HepG2 (cell line): ENCODE measurements around the gene METTL5. TPM values are rescaled to one million over a fixed set of nuclear protein-coding genes. Genes with fewer than 3 reads are reported as not detected.

ENCODE experiments used
- GABPA ChIP-seq, 2 experiments: IDR thresholded peaks; 2 replicates each; pipeline ENCODE4 v1.6.1; 2011 to 2016; ENCODE audit warnings: low read depth in 2 of 2, low read length in 1 of 2, missing biosample characterization in 1 of 2, missing genetic modification characterization in 1 of 2
- PRMT3 ChIP-seq: sonication (generic); formaldehyde crosslinking; IDR thresholded peaks from 2 replicates; pipeline ENCODE4 v1.8.1; 2022; ENCODE audit warnings: low read depth, mild to moderate bottlenecking, moderate library complexity, missing genetic modification reagents, borderline replicate concordance
- RXRA ChIP-seq: sonication (generic); formaldehyde crosslinking; IDR thresholded peaks from 2 replicates; pipeline ENCODE4 v1.5.1; 2020; ENCODE audit warnings: missing genetic modification reagents
- SAFB2 ChIP-seq: sonication (generic); formaldehyde crosslinking; IDR thresholded peaks from 2 replicates; pipeline ENCODE4 v1.5.1; 2020; ENCODE audit warnings: missing genetic modification reagents, low read depth, mild to moderate bottlenecking, borderline replicate concordance
- ZNF256 ChIP-seq: sonication (generic); formaldehyde crosslinking; conservative IDR thresholded peaks from 2 replicates; pipeline ENCODE4 v1.4.0; 2020; ENCODE audit warnings: missing genetic modification reagents
- ZNF570 ChIP-seq: sonication (generic); formaldehyde crosslinking; IDR thresholded peaks from 2 replicates; pipeline ENCODE4 v1.4.0; 2020; ENCODE audit warnings: mild to moderate bottlenecking, missing genetic modification reagents, borderline replicate concordance
- ZNF652 ChIP-seq: IDR thresholded peaks from 2 replicates; pipeline ENCODE4 v1.6.1; 2016; ENCODE audit warnings: low read depth, borderline replicate concordance
- ZNF720 ChIP-seq: sonication (generic); formaldehyde crosslinking; IDR thresholded peaks from 2 replicates; pipeline ENCODE4 v1.4.0; 2020; ENCODE audit warnings: missing genetic modification reagents
- ZNF776 ChIP-seq: sonication (generic); formaldehyde crosslinking; IDR thresholded peaks from 2 replicates; pipeline ENCODE4 v1.4.0; 2020; ENCODE audit warnings: mild to moderate bottlenecking, missing genetic modification reagents
- polyA plus RNA-seq, 8 experiments: library from polyadenylated mRNA; depleted of rRNA in 3 of 8; stranded (reverse) in 7 of 8; unstranded in 1 of 8; fragments of >200 nt; fragmentation: Illumina TruSeq in 4 of 8; extraction: Trizol in 4 of 8; gene quantifications; 2 replicates each; pipeline versions ENCODE4 v1.2.1 to v1.2.3, GENCODE V29; 2011 to 2016; ENCODE audit warnings: low read depth in 4 of 8, missing spikeins in 1 of 8, mixed read lengths in 1 of 8; ENCODE audit not compliant: insufficient read depth in 1 of 8
- total RNA-seq, 5 experiments: library from RNA; depleted of rRNA; stranded (reverse); fragments of >200 nt; fragmentation: Illumina TruSeq; extraction: Trizol; gene quantifications; 2 replicates each; pipeline ENCODE4 v1.2.3, GENCODE V29; 2016; ENCODE audit warnings: low read depth in 1 of 5
- TF ChIP-seq, protein P1 (sequence below): sonication (generic); formaldehyde crosslinking; IDR thresholded peaks from 2 replicates; pipeline ENCODE4 v1.8.0; 2022; ENCODE audit warnings: low read depth, missing genetic modification reagents
- TF ChIP-seq, protein P2 (sequence below): sonication (generic); formaldehyde crosslinking; IDR thresholded peaks from 2 replicates; pipeline ENCODE4 v1.8.0; 2023; ENCODE audit warnings: mild to moderate bottlenecking, missing genetic modification reagents
- TF ChIP-seq, protein P3 (sequence below): sonication (generic); formaldehyde crosslinking; IDR thresholded peaks from 2 replicates; pipeline ENCODE4 v1.4.0; 2020; ENCODE audit warnings: missing genetic modification reagents
- TF ChIP-seq, protein P4 (sequence below): sonication (generic); formaldehyde crosslinking; IDR thresholded peaks from 2 replicates; pipeline ENCODE4 v1.8.0; 2022; ENCODE audit warnings: missing genetic modification reagents, mild to moderate bottlenecking, borderline replicate concordance
- TF ChIP-seq, protein P5 (sequence below): sonication (generic); formaldehyde crosslinking; IDR thresholded peaks from 2 replicates; pipeline ENCODE4 v1.4.0; 2020; ENCODE audit warnings: mild to moderate bottlenecking, missing genetic modification reagents

The METTL5 gene
- total and polyA plus RNA-seq, 2 of the 13 experiments (the other 11 are each of a cell fraction or from before 2014, with no cell fraction given) = 50.7 to 95.1 TPM

DNA sequence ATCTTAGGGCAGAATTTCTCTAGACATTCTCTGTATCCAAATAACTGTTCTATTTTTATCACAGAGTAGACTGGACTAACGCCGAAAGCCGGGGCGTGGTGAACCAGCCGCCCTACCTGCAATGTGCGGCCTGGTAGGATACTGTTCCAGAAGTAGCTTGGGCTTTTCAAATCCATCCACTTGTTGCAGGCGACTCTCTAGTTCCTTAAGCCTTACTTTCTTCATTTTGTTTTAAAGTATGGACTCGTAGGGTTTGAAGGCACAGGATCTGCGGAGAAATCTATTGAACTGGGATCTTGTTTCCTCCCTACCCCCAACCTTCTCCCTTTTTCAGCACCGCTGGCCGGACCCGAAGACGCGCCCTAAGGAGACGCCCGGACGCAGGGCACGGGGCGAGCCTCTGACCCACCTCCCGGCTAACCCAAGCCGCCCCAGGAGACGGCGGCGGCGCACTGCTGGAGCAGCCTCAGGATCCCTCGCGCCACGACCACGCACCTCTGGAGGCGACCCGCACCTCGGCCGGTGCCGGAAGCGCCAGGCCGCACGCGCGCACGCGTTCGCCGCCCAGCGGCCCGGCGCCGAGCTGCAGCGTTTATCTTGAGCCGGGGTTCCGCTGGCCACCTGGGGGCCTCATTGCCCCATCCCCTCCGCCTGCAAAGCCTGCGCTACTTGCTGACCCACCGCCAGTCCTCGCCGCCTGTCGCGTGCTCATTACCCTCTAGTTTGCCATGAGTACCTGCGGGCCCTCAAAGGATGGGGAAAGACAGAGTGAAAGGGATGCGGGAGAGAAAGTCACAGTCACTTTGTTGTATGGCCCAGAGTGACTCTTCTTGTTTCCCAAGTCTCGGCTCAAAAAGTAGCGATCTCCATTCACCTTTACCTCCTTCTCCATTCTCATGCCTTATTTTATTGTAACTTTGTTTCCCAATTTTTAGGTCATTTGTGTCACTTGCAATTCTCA lies at the start of gene METTL5 (continued):
- TF ChIP-seq, protein P1, sequence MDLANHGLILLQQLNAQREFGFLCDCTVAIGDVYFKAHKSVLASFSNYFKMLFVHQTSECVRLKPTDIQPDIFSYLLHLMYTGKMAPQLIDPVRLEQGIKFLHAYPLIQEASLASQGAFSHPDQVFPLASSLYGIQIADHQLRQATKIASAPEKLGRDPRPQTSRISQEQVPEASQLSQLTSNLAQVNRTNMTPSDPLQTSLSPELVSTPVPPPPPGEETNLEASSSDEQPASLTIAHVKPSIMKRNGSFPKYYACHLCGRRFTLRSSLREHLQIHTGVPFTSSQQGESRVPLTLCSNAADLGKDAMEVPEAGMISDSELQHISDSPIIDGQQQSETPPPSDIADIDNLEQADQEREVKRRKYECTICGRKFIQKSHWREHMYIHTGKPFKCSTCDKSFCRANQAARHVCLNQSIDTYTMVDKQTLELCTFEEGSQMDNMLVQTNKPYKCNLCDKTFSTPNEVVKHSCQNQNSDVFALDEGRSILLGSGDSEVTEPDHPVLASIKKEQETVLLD (CRISPR knock-in tag) = no peak
- TF ChIP-seq ZNF776 (CRISPR knock-in tag) (peak; percentile 80; the same call in 1 of the 2 replicates), ZNF652 (0 out of 2 replicates have a peak, but pooled peaks have one; percentile 13), ZNF570 (CRISPR knock-in tag) (peak; percentile 94; the same call in 1 of the 2 replicates), GABPA (IDR thresholded peaks at IDR 0.05; ENCODE audit: low read depth, low read length) (peak; percentile 67), GABPA (CRISPR knock-in tag; IDR thresholded peaks at IDR 0.05; ENCODE audit: low read depth) (peak; percentile 65), RXRA (CRISPR knock-in tag) (peak; percentile 63), SAFB2 (CRISPR knock-in tag) (peak; percentile 98), ZNF256 (CRISPR knock-in tag) (0 out of 2 replicates have a peak, but pooled peaks have one; percentile 26), PRMT3 (CRISPR knock-in tag) (peak; percentile 97), ZNF720 (CRISPR knock-in tag) (no peak)
- TF ChIP-seq, protein P2, sequence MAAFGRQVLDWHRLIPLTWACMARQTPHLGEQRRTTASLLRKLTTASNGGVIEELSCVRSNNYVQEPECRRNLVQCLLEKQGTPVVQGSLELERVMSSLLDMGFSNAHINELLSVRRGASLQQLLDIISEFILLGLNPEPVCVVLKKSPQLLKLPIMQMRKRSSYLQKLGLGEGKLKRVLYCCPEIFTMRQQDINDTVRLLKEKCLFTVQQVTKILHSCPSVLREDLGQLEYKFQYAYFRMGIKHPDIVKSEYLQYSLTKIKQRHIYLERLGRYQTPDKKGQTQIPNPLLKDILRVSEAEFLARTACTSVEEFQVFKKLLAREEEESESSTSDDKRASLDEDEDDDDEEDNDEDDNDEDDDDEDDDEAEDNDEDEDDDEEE (CRISPR knock-in tag) = 0 out of 2 replicates have a peak, but pooled peaks have one; percentile 11
- TF ChIP-seq, protein P3, sequence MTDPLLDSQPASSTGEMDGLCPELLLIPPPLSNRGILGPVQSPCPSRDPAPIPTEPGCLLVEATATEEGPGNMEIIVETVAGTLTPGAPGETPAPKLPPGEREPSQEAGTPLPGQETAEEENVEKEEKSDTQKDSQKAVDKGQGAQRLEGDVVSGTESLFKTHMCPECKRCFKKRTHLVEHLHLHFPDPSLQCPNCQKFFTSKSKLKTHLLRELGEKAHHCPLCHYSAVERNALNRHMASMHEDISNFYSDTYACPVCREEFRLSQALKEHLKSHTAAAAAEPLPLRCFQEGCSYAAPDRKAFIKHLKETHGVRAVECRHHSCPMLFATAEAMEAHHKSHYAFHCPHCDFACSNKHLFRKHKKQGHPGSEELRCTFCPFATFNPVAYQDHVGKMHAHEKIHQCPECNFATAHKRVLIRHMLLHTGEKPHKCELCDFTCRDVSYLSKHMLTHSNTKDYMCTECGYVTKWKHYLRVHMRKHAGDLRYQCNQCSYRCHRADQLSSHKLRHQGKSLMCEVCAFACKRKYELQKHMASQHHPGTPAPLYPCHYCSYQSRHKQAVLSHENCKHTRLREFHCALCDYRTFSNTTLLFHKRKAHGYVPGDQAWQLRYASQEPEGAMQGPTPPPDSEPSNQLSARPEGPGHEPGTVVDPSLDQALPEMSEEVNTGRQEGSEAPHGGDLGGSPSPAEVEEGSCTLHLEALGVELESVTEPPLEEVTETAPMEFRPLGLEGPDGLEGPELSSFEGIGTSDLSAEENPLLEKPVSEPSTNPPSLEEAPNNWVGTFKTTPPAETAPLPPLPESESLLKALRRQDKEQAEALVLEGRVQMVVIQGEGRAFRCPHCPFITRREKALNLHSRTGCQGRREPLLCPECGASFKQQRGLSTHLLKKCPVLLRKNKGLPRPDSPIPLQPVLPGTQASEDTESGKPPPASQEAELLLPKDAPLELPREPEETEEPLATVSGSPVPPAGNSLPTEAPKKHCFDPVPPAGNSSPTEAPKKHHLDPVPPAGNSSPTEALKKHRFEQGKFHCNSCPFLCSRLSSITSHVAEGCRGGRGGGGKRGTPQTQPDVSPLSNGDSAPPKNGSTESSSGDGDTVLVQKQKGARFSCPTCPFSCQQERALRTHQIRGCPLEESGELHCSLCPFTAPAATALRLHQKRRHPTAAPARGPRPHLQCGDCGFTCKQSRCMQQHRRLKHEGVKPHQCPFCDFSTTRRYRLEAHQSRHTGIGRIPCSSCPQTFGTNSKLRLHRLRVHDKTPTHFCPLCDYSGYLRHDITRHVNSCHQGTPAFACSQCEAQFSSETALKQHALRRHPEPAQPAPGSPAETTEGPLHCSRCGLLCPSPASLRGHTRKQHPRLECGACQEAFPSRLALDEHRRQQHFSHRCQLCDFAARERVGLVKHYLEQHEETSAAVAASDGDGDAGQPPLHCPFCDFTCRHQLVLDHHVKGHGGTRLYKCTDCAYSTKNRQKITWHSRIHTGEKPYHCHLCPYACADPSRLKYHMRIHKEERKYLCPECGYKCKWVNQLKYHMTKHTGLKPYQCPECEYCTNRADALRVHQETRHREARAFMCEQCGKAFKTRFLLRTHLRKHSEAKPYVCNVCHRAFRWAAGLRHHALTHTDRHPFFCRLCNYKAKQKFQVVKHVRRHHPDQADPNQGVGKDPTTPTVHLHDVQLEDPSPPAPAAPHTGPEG (CRISPR knock-in tag) = peak; percentile 82; the same call in 1 of the 2 replicates
- TF ChIP-seq, protein P4, sequence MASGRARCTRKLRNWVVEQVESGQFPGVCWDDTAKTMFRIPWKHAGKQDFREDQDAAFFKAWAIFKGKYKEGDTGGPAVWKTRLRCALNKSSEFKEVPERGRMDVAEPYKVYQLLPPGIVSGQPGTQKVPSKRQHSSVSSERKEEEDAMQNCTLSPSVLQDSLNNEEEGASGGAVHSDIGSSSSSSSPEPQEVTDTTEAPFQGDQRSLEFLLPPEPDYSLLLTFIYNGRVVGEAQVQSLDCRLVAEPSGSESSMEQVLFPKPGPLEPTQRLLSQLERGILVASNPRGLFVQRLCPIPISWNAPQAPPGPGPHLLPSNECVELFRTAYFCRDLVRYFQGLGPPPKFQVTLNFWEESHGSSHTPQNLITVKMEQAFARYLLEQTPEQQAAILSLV (CRISPR knock-in tag) = peak; percentile 98
- TF ChIP-seq, protein P5, sequence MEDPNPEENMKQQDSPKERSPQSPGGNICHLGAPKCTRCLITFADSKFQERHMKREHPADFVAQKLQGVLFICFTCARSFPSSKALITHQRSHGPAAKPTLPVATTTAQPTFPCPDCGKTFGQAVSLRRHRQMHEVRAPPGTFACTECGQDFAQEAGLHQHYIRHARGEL = 0 out of 2 replicates have a peak, but pooled peaks have one; percentile 3
